GM19328 (cell line): ENCODE data around the gene HOXA10.

Experiments
- ATAC-seq: cut with Tn5 transposase; IDR thresholded peaks from one replicate; pipeline ENCODE4 v1.9.1; 2021; ENCODE audit warnings: mild to moderate bottlenecking, moderate library complexity; ENCODE audit not compliant: unreplicated experiment

HOXA10 gene

DNA sequence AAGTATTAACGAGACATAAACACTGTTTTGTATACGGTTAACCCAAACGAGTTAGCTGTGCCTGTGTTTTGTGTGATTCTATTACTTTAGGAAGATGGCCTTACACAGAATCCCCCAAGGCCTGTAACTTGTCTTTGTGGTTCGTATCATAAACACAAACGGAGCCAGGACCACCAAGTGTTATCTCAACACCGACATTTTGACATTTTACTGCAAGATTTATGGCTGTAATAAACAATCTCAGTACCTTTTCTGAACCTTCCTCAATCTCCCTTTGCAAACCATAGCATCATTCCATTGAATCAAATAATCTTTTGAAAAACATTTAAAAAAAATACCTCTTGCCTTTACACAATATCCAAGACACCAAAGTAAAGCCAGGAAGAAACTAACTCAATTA is 41.1 kb downstream of the HOXA10 start:
- ATAC-seq = no peak

DNA sequence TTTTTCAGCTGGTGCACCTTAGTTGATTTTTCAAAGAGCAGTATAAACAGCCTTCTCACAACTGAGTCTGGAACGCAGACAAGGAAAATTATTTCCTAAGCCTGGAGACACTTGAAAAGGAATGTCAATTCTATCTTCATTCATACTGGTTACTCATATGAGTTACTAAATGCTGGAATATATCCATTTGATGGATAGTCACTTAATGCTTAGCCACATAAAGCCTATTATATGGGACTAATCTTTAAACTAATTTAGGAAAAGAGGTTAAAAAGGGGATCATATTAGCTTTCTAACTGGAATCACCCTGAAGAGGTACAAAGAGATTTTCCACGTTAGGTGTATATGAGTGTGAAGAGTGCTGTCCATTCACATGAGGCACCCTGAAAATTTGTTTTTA is 41.9 kb downstream of the HOXA10 start:
- ATAC-seq = no peak

DNA sequence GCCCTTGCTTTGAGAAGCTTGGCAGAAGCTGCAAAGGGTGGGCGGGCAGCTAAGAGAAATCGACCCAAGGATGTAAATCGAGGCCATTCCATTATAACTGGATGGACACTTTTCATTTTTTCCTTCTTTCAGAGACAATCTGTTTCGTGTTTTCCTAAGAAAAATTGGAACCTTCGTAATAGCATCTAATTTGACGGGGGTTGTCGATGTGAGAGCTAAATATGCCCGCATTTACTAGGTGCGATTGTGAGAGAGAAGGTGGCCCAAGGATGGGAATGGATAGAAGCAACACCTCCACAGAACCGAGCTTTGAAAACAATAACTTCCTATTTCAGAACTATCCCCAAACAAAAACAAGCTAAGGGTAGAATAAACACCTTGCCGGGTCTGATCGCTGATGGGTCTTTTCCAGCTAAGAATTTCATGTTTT is 42.7 kb downstream of the HOXA10 start:
- ATAC-seq = no peak

DNA sequence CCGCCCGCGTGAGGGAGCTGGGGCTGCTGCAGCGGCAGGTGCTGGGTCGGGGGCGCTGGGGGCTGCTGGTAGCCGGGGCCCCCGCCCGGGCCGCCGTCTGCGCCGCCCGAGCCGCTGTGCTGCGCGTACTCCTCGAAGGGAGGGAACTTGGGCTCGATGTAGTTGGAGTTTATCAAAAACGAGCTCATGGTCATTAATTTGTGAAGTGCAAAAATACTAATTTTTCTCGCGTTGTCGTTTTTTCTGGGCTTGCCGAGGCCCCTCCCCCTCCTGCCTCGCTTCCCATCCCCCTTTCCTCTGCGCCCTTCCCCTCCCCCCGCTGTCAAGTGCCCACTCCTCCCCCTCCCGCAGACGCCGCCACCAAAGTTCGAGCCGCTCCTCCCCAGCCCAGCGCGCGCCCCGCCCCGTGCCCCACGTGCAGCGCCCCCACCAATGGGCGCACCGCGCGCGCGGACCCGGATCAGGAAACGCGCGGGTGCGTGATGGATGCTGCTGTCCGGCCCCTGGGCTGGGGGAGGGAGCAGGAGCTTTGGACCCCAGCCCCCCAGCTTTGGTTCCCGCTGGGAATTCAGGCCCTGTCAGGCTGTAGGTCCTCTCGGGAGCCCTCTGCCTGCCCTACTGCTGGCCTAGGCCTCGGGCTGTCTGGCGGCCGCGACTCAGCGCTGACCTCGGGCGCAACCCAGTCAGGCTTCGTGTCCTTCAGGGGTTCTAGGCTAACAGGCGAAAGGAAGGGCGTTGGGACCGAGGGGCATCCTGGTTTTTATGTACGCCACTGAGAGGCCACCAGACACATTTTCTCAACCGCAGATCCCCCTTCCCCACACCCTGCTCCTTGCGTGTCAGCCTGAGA is 43.4 kb downstream of the HOXA10 start, which contains the start of gene HOXA4:
Gene HOXA4 (minus strand): TSS at position 218 of the 850 bp plus-strand sequence. CDS start 24 bp downstream, at position 194.
- no peak for ATAC-seq

DNA sequence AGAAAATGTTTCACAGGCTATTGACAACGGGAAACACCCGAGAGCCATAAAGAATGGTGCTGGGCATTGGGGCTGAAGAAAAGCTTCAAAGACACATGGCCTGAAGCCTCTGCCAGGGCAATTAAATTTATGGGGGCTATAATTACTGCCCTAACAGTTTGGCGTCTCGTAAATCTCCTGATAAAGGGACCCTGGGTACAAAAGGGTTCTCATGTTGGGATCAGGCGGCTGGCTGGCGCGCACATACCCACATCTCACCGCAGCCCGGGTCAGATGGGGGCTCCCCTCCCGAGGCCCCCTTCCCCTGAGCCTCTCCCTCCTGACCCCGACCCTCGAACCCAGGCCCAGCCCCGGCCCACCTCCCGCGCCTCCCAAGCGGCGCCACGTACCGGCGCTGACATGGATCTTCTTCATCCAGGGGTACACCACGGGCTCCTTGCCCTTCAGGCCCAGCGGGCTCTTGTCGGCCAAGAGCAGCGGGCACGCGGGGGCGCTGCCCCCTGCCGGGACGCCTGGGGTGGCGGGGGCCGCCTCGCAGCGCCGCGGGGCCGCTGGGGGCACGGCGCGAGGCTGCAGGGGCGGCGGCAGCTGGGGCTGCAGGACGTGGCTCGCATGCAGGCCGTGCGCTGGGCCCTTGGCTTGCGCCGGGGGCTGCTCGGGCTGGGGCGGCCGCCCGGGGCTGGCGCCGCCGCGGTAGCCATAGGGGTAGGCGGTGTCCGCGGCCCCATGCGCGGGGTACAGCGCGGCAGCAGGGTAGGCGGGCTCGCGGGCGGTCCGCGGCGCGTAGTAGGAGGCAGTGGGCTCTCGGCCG is 44.2 kb downstream of the HOXA10 start:
- no peak for ATAC-seq

DNA sequence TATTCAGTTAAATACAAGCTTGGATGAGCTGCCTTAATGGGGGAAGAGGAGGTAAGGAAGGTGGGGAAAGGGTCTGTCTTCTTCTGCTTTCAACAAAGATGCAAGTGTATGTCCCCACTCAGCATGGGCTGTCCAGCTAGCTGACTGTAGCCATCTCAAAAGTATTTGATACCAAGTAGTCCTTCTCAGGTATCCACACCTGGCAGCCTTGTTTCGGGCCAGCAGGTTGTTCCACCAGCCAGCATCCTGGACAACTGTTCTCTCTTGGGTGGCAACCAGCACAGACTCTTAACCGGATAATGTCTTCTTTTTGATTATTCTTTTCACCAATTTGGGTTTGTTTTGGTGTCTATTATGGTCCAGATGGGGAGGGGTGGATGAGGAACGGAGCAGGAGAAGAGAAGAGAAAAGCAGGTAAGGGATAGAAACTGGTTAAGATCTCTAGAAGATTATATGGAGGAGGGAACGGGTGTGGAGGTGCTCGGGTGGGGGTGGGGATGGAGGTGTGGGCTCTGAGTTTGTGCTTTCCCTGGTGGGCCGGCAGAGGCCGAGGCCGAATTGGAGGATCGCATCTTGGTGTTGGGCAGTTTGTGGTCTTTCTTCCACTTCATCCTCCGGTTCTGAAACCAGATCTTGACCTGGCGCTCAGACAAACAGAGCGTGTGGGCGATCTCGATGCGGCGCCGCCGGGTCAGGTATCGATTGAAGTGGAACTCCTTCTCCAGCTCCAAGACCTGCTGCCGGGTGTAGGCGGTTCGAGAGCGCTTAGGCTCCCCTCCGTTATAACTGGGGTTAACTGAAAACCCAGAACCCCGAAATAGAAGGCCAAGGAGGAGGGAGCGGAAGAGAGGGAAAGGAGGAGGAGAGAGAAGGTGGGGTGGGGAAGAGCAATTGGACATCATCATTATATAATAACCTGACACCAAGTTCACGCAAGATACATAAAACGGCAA is 45.1 kb downstream of the HOXA10 start:
- ATAC-seq = no peak

DNA sequence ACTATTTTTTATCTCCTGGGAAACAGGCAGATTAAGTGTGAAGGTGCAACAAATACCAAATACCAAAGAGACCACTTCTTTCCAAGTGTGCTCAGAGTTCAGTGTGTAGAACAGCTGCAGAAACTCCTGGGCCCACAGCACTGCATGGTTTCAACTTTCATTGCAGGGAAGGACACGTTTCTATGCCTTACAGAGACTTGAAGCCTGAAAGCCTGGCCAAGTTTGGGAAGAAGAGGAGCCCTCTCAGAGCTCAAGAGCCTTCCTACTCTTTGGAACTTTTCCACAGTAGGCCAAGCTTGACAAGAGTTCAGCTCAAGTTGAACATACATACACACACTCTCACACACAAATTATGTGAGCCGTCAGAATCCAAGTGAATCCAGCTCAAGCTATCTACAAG is 46.1 kb downstream of the HOXA10 start:
- no peak for ATAC-seq

DNA sequence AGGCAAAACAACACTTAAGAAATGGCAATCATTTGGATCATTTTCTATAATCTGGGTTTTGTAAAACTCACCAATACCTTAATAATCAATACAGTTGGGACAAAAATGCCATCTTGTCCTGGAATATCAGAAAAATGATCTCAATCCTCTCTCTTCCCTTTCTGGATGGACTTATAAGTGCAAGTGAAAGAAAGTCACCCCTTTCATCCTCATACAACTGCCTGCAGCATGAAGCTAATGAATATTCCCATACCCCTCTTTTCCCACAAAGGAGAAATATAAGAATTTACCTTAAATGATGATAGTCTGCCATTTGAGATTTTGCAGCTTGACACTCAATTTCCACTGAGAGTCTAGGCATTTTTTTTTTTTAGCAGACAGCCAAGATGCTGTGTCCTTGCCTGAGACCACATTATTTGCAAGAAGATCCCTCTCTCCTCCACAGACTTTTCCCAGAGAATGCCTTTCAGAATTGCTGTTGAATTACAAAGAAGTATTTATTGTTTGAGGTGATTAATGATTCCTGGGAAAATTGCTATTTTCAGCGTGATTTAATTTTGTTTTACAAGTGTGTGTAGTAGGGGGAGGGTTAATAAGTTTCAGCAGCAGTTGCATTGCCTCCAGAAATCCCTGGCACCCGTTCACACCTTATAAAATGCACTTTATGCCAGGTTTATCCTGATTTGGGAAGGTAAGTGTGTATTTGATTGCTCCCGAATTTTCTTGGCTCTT is 47.4 kb downstream of the HOXA10 start:
- no peak for ATAC-seq

DNA sequence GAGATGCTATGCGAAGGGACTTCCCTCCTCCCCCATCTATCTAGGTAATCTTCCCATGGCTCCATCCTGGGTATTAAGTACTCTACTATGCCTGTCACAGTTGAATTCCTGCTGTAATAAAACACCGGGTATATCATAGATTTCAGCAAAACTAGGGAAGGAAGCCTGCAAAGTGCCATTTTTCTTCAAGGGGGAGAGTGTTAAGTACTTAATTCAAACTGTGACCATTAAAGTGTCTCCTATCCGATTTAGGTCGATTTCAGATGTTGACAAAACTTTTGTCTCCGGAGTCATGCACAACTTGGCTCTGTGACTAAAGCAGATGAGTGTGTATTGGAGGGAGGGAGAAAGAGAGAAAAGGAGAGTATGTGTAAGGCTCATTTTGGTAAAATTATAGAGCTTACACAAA is 48.1 kb downstream of the HOXA10 start:
- ATAC-seq = no peak

DNA sequence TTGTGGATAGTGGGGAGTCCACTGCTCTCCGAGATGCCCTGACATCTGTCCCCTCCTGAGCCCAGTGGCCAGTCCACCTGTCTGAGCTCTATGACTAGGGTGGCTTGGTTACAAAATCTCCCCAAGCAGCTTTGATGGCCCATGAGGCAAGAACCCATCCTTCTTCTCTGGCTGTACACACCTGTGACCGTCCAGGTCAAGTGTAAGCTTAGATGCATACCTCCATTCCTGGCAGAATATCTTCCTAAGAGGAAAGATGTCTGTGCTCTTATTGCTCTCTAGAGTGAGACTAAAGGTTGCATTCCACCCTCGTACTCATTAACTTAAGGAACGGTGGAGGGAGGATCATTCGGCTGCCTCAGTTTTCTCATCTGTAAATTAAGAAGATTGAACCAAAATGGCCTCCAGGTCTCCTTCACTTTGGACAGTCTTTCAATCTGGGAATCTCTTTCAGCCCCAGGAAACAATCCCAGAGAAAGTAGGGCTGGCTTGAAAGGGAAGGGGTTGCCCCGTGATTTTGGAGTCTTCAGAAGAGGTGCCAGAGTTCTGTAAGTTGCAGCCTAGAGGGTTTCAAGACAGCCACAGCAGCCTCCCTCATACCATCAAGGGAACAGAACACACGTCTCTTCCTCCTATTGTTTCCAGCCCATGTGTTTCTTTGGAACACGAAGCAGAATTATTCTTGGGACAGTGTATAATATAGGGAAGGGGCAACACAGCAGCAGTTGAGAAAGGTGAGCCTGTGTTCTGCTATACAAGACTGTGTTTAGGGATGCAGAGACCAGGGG is 49.0 kb downstream of the HOXA10 start:
- no peak for ATAC-seq

DNA sequence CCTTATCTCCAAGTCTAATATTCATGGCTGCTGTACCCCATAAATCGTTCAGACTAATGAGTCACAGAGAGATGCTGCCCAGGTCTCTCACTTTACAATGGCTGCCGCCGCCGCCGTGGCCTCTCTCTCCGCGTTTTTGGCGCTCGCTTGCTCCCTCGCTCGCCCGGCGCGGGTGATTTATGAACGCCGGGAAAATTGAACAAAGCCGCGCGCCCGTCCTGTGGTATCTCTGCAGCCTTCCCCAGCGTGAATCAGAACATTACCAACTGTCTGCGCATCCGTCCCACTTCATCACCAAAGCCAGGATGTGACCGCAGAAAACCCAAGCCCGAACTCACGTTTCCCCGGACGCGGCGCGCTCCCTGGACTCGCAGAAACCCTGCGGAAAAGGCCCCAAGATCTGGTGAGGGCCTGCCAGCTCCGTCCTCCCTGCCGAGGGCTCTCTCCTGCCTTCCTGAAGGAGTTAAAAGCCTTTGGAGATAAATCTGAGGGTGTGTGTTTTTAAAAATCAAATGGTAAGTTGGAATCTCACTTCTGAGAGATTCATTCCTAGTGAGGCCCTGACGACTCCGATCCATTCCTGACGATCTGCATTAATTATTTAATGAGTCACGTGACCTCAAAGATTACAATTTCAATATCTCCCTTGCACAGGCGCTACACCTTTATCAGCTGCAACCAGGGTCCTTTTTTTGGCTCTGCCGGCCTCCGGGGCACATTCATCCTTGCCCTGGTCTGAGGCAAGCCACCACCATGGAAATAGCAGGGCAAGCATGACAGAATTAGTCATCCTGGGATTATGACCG is 49.8 kb downstream of the HOXA10 start:
- no peak for ATAC-seq

DNA sequence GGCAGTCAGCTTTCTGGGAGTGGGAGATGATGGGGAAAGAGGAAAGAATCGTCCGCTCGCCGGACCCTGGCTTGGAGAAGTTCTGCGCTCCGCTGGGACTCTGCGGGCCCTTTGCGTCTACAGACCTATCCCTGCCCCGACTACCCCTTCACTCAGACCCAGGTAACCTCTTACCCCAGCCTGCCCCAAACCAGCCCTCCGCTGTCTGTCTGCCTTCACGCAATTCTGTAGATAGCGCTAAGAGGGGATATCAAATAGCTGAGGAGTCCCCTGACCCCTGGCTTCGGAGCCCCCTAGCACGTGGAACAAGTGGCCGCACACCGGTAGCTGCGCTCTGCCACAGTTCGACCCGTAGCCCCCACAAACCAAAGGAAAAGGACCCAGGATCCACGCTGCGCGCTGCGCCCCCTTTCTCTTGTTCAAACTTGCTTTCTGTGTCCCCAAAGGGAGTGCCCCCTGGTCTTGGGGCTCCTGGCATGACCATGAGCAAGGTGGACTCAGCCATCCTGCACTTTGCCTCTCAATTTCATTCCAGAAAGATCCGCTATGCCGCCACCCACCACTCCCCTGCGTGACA is 50.6 kb downstream of the HOXA10 start:
- ATAC-seq = no peak

DNA sequence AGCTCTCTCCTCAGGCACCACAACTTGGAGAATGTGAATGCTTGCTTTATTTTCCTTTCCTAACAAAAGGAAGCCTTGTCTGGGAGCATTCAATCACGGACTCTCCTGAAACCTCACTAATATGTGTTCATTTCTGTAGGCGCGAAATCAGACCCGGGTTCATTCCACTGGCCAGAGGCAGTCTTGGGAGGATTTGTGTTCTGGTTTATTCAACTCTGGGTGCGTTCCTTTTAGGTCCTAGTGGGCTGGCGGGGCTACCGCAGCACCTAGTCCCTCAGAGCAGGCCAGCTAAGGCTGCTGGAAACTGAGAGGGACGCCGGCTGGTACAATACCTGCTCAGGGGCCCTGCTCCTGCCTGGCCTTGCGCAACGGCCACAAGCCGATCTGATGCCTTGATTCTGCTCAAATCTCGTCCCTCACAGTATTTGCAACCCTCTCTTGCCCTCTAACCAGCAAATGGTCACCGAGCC is 51.1 kb downstream of the HOXA10 start:
- no peak for ATAC-seq

DNA sequence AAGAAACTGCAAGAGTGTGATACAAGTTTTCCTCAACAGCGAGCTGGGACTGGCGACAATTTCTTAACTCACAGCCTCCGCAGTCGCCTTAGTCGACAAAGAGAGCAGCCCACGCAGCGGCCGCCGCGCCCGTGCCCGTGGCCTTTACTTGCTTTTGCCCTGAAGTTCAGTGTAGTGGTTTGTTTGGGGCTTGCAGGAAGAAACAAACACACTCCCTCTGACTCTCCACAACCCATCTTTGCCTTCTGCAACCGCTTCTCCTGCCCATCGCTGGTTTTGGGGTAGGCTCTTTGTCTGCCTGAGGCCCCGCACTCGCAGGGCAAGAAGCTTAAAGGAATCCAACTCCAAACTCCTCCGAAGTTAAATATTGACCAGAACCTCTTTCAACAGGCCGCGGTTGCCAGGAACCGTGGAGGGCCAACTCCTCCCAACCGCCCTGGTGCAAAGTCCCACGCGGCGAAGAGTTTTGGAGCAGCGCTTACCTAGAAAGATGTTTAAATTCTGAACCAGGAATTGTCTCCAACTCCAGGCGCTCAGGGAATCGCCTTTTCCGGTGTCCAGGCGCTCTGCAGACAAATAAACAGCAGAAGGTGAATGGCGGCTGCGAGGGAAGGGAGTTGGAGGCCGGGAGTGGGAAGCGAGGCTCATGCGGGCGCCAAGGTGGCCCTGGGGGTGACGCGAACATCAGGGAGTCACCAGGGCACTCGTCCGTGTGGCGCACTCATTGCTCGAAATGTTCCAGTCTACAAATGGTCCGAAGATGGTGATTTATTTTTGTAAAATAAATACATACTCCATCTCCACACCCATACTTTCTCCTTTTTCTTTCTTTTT is 51.8 kb downstream of the HOXA10 start:
- ATAC-seq = no peak

DNA sequence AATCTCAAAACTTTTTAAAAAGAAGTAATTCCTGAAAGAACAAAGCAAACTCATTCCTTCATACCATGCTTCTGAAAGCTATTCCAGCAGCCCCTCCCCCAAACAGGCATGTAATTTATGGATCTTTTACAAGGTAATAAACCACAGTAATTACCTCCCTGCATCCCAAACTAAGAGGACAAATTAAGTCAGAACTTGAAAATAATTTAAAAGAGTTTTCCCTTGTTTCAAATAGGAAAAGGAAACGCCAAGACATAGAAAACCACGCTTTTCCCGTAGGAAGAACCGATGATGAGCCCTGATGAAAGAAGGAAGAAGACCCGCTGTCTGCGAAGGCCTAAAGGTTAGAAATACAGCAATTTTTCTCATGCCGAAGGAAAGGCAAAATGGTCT is 52.4 kb downstream of the HOXA10 start:
- no peak for ATAC-seq
